RKO (cell line): ENCODE data around the gene ADAP1.
"Not testable (repeated sequence)": the region's sequence is repeated elsewhere in the genome, so short reads cannot be mapped to it uniquely, and the experiment has no call there.

Experiments used
- DNase-seq: peaks from one replicate; pipeline ENCODE4 v3.0.0-alpha.2; 2016; ENCODE audit warnings: low spot score

The ADAP1 gene, protein sequence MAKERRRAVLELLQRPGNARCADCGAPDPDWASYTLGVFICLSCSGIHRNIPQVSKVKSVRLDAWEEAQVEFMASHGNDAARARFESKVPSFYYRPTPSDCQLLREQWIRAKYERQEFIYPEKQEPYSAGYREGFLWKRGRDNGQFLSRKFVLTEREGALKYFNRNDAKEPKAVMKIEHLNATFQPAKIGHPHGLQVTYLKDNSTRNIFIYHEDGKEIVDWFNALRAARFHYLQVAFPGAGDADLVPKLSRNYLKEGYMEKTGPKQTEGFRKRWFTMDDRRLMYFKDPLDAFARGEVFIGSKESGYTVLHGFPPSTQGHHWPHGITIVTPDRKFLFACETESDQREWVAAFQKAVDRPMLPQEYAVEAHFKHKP

DNA sequence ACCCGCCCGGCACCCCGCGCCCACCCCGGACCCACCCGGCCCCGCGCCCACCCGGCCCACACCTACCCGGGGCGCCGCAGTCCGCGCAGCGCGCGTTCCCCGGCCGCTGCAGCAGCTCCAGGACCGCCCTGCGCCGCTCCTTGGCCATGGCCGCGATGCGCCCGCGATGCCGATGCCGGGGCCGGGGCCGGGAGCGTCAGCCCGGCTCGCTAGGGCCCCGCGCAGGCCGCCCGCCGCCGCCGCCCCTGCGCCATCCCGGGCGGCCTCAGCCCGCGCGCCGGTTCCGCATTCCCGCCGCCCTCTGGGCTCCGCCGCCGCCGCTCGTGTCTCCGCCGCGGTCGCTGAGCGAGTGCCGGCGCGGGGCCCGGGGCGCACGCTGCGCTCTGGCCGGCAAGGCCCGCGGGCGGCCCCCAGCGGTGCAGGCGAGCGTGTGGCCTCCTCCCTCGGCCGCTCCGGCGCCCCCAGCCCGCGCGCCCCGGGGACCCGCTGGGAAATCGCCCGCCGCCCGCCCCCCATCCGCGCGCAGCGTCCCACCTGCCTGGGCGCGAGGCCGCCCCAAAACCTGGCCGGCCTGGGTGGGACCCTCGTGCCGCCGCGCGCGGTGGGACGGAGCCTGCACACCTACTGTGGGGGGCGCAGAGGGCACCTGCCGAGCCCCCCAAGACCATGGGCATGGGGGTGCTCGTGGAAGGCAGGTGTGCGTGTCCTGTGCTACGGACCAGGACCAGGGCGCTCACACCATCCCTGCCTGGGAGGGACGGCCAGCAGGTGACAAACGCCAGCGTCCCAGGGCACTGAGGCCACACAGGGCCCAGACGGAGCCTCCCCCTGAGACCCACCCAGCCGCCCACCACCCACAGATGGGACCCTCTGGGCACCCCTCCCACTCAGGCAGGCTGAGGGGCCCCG is at the start of gene ADAP1:
ADAP1 (minus strand) TSS at position 351 of the 909 bp plus-strand sequence; CDS start at position 148, 203 bp downstream.
- peak; percentile 60 for DNase-seq

DNA sequence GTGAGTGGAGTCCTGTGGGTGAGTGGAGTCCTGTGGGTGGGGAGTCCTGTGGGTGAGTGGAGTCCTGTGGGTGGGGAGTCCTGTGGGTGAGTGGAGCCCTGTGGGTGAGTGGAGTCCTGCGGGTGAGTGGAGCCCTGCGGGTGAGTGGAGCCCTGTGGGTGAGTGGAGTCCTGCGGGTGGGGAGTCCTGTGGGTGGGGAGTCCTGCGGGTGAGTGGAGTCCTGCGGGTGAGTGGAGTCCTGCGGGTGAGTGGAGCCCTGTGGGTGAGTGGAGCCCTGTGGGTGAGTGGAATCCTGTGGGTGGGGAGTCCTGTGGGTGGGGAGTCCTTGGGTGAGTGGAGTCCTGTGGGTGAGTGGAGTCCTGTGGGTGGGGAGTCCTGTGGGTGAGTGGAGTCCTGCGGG is 48.0 kb upstream of the ADAP1 start:
- not testable (repeated sequence) for DNase-seq

DNA sequence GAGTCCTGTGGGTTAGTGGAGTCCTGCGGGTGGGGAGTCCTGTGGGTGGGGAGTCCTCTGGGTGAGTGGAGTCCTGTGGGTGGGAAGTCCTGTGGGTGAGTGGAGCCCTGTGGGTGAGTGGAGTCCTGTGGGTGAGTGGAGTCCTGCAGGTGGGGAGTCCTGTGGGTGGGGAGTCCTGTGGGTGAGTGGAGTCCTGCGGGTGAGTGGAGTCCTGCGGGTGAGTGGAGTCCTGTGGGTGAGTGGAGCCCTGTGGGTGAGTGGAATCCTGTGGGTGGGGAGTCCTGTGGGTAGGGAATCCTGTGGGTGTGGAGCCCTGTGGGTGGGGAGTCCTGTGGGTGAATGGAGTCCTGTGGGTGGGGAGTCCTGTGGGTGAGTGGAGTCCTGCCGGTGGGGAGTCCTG is 47.5 kb upstream of the ADAP1 start:
- DNase-seq, result not testable (repeated sequence)

DNA sequence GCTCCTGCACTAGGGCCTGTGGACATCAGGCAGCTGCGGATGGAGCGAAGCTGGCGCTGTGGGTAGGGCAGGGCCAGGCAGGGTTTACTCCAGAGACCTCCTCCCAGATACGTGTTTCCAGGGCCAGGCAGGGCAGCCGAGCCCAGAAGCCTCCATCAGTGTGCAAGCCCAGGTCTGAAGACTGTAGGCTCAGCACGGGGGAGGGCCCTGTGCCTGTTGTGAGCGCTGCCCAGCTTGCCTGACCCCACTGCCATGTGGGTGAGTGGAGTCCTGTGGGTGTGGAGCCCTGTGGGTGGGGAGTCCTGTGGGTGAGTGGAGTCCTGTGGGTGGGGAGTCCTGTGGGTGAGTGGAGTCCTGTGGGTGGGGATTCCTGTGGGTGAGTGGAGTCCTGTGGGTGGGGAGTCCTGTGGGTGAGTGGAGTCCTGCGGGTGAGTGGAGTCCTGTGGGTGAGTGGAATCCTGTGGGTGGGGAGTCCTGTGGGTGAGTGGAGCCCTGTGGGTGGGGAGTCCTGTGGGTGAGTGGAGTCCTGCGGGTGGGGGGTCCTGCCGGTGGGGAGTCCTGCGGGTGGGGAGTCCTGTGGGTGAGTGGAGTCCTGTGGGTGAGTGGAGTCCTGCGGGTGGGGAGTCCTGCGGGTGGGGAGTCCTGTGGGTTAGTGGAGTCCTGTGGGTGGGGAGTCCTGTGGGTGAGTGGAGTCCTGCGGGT is 46.7 kb upstream of the ADAP1 start:
- peak; percentile 40 for DNase-seq

DNA sequence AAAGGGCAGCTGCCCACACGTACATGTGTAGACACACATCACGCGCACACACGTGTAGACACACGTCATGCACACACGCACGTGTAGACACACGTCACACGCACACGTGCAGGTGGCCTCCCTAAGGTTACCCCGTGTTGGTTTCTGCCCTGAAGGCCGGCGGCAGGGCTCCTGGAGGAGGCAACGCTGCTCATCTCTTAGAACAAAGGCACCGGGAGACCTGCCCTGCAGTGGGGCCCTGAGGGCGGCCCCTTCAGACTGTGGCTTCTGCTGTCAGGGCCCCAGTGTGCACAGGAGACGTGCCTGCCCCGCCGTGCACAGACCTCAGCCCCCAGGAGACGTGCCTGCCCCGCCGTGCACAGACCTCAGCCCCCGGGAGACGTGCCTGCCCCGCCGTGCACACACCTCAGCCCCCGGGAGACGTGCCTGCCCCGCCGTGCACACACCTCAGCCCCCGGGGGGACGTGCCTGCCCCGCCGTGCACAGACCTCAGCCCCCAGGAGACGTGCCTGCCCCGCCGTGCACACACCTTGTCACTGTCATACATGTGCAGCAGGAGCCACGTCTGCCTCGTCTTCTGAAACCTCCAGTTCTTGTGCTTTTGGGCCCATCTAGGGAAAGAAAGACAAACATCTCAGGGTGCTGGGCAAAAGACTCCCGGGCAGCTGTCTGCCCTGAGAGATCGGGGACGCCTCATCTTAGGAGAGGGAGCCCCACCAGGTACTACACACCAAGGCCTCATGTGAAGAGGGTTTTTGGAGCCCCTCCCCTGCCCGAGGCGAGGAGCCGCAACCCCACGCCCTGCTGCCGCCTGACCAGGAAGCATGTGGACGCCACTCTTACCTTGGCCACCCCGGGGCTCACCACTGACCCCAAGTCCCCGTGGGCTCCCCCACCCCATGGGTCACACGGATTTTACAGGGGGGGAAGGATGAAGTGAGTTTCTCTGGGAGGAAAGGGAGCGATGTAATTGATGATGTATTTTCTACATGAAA is 45.8 kb upstream of the ADAP1 start:
- no peak for DNase-seq

DNA sequence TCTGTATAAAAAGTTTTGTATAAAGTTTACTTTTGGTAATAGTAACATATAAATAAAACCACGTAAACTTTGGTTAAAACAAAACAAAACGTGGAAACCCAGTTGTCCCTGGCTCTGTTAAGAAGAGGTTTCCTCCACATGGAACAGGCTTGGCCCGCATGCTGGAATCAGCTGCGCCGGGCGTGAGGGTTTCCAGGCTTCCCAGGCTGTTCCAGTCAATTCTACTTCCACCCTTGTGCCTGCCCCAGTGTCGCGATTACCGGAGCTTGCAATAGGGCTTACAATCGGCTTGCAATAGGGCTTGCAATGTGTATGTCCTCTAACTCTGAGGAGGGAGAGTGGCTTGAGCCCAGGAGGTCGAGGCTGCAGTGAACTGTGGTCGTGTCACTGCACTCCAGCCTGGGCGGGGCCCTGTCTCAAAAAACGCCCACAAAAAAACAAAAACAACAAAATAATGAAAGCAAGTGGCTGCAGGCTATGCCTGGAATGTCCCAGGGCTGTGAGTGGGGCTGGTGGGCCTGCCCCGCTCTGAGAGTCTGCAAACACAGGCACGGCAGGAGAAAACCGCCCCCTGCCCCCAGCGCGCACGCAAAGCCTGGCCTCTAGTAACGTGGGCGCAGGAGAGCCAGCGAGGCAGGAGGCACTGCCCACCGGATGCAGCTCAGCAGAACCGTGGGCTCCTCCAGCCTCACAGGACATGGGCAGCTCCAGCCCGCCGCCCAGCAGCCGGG is 44.8 kb upstream of the ADAP1 start:
- DNase-seq, result no peak

DNA sequence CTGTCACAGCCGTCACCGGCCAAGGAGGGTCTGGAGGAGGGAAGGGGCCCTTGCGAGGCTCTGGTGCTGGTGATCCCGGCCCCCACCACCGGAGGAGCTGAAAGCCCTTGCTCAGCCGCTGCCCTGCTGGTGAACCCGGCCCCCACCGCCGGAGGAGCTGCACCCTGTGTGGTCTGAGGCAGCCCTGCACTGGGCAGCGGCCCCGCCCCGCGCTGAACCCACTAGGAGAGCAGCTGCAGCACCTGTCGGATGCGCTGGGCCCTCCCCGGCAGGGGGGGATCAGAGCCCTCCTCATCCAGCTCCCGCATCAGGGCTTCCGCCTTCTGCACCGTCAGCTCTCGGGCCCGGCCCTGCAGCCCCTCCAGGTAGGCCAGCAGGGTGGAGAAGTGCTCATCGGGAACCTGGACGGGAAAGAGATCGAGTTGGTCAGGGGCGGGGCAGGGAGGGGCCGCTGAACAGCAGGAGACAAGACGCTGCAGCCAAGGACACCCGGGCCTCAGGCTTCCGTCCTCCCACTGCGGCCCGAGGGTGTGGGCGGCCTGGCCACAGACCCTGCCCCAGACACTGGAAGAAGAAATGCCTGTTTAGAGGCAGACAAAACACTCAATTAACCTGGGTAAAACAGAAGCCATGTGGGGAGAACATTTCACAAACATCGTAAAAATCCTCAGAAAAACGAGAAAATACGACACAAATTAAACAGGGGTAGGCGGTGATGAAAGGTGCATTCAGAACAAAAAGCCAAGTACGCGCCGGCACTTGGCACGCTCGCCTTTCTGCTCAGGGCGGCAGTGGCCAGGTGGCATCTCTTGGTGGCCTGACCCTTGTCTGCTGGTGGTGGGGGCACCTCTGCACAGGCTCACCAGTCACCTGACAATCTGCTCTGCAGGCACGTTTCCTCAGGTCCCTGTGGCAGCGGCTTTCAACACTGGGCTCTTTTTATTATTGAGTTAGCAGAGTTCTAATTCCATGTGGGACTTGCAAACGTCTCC is 43.2 kb upstream of the ADAP1 start:
- DNase-seq, result no peak

DNA sequence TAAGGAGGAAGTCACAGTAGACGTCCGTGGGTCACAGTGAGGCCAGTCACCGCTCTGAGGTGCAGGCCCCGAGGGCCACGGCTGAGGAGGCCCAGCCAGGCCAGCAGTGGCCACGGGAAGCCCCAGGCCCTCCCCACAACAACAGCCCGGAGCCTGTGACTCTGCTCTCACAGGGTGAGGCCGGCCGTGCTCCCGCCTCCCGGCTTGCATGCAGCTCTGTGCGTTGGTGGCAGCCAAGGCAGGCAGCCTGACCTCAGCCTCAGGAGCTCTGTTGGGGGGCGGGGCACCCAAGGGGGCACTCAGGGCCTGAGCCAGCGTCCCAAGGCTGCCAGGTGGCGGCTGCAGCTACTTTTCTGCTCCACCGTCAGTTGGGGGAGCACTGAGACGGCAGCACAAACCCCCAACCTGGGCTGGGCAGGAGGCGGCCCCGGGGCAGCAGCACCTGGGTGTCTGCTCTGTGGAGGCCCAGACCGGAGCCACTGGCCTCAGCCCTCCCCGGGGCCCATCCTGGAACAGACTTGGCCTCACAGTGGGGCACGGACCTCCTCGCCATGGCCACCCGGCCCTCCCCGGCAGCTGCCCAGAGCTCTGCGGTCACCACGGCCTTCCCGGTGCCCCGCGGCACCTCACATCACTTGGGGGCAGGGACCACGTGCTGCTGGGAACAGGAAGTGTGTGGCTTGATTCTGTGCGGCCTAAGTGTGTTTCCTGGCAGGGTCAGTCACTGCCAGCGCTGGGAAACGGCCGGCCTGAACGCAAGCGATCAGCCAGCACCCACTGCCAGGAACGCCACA is 41.8 kb upstream of the ADAP1 start:
- DNase-seq, result no peak

DNA sequence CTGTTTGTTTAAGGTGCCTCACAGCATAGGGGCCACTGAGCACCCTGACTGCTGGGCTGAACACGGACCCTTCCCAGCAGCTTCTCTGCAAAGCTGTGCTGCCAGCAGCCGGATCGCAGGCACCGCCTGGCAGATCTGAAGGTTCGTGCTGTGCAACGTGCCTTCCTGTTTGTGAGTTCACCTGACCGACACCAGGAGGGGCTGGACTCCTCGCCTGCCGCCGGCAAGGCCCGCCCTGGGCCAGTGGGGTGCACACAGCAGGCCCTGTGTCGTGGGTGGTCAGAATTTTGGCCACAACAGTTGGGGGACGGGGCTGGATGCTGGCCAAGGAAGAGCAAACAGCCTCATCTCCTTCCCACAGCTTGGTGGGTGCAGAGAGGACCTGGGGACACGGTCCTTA is 41.1 kb upstream of the ADAP1 start:
- DNase-seq, result no peak

DNA sequence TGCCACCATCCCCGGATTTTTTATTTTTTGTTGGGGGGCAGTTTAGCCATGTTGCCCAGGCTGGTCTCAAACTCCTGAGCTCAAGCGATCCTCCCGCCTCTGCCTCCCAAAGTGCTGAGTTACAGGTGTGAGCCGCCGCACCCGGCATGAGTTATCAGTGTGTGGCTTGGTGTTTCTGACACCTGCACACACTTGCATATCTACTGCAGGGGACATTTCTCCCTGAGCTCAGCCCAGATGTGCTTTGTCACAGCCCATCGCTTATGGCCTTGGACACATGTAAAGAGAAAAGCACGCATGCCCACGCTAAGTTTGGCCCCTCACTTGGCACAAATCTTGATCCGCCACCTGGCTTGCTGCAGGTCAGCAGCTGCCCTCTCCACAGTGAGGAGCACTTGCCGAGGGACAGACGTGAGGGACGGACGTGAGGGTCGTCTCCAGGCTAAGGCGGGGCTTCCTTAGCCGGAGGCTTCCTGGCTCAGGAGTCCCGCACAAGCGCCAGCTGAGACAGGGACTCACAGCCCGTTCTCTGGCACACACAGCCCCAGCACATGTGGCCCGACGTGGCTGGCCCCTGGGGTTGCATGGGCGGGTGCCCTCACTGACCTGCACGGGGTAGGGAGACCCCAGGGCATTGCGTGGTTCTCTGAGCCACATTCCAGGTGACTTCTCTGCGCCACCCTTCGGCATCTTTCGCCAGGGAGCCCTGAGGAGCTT is 40.3 kb upstream of the ADAP1 start:
- DNase-seq, result no peak

DNA sequence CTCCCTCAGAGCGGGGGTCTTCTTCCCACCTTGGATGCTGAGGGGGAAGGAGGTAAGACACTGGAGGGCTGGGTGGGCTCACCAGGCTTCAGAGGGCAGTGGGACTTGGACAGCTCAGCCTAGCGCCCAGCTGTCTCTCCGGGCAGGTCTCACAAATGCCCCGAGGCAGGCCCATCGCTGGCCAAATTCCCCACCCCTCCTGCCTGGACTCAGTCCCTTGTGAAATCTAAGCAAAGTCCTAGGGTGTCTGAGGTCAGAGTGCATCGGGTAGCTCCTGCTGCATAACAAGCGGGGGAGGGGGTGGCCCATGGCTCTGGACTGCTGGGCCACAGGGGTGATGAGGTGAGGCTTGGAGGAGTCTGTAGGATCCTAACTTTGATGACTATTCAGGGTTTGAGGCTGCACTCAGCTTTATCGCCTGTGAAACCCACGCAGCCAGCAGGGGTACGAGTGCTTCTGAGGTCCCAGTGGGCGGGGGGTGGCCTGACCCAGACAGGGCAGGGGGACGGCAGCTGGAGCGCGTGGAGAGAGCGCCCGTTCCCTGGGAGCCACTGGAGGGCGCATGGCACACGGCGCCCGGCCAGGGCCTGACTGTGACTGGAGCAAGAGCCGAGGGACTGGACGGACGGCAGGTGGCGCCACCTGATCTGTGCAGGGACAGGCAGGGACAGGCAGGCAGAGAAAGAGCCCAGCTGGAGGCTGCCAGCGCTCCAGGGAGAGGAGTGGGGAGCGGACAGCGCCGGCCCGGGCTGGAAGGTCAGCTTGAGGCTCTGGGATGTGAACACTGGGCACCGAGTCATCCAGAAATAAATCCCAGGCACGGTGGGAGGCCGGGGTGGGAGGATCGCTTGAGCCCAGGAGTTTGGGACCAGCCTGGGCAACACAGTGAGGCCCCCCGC is 38.5 kb upstream of the ADAP1 start:
- DNase-seq, result peak; percentile 94

DNA sequence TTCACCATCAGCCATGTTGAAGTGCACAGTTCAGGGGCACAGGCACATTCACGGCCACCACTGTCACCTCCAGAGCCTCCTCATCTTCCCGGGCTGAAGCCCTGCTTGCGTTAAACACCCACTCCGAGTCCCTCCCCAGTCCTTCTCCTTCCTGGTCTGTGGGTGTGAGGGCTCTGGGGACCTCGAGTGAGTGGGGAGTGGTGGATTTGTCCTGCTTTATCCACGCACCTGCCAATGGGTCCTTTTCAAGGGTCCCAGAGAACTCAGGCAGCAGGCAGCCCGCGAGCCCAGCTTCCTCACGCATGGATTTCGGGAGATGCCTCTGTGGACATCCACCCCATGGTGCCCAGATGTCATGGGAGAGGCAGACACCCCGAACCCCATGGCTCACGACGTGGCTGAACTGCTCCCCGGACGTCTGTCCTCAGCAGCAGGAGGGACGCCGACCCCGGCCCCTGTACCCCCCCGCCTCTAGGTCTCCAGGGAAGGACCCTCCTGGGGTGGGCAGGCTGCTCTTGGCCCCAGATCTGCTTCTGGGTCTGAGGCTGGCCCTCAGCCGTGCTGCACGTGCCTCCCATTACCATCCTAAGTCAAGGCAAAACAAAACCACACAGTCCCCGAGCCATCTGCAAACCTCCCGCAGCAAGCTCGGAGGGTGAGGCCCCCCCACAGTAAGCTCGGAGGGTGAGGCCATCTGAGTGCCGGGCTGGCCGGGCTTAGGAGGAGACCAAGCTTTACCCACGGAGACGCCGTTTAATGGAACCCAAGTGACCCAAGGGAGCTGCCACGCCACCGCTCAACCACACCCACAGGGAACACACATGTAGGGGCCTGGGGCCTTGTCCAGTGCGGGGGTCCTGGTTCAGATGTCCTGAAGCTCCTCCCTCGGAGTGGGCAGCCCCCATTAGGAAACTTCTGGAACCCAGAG is 37.5 kb upstream of the ADAP1 start:
- DNase-seq, result no peak

DNA sequence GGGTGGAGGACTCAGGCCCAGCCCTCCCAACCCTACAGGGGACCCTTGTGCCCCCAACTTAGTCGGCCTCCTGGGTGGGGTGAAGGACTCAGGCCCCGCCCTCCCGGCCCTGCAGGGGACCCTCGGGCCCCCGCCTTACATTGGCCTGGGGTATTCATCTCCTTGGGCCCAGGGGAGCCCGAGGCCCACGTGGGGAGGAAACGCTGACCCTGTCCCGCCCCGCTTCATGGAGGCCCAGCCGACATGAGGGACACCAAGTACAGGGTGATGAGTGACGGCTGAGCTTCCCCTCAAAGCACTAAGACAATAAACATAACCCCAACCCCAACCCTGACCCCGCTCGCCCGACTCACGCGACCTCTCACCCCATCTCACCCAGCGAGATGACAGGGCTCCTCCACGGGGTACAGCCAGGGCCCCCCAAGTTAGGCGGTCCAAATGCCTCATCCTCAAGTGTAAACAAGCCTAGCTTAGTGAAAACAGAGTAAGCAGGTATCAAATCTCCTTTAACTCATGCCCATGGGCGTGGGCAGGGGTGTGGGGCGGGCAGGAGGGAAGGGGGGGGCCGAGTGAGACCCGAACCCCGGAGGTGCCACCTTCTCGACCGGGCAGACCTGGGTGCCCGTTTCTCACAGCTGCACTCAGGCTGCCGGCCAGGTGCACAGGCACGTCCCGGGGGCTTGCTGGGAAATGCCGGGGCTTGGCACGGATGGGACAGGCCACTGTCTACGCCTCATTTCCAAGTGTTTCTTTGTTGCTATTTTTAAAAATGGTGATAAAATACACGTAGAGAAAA is 36.7 kb upstream of the ADAP1 start:
- DNase-seq, result no peak

DNA sequence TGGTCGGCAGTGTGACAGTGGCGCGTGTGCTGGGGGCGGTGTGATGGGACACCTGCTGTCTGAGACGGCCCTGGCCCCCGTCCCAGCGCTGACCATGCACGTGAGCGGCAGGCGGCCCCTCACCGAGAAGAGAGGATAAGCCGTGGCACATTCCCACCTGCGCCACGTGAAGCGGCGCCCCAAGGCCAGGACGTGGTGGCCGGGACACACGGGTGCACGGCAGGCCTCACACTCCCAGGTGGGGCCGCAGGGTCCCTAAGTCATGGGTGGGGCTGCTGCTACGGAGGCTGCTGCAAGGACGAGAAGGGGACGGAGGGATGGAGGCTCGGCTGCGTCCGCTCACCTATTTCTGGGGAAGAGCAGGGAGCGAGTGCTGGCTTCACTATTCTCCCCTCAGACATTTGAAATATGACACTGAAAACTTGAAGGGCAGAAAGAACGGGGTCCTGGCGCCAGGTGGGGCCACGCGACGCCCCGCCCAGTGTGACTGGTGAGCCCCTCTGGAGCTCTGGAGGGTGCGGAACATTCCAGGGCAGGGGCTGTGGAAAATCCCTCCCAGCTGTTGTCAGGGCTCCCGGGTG is 36.0 kb upstream of the ADAP1 start:
- DNase-seq, result no peak
